Measurements from ENCODE around the gene SDHAF2. TPM values are rescaled to one million over a fixed set of nuclear protein-coding genes. Genes with fewer than 3 reads are reported as not detected.

The SDHAF2 gene
- total and polyA plus RNA-seq, 2 experiments from 2014 or later = 47.8 to 74.3 TPM

GRCh38 chr11:61494381-61494961 is 64.5 kb downstream of the SDHAF2 start:
- H3K9me3 ChIP-seq (ENCODE audit: low read depth) = no peaks in the 10 kb centered on the region
- WGBS (ENCODE audit: low lambda C conversion rate, missing lambda C conversion rate) = 73% methylated on average over 9 of the region's 9 CpGs
- no peak overlapping the region for H2AFZ ChIP-seq
- H3K4me1 ChIP-seq (ENCODE audit: insufficient read depth) = peaks cover 11% of the 10 kb centered on the region
- H3K36me3 ChIP-seq (replicated peaks; ENCODE audit: insufficient read depth, low read depth) = no peaks in the 10 kb centered on the region
- H3K27me3 ChIP-seq = no peaks in the 10 kb centered on the region
- no peak overlapping the region for H3K4me3 ChIP-seq
- TF ChIP-seq EZH2phosphoT487 (IDR thresholded peaks at IDR 0.05; ENCODE audit: low read depth, severe bottlenecking, unreplicated experiment) = no peak
- no peak overlapping the region for H3K27ac ChIP-seq
- H3K79me2 ChIP-seq = no peaks in the 10 kb centered on the region
- H4K20me1 ChIP-seq (ENCODE audit: insufficient read depth, poor library complexity, severe bottlenecking) = no peaks in the 10 kb centered on the region
- no peak for DNase-seq (ENCODE audit: low spot score)
- H3K9me2 ChIP-seq (replicated peaks; ENCODE audit: insufficient read depth) = no peaks in the 10 kb centered on the region
- no peak overlapping the region for H3K4me2 ChIP-seq

- DNase-seq (ENCODE audit: low spot score) = no peak
- 84% methylated on average over 26 of the region's 26 CpGs for WGBS (ENCODE audit: low lambda C conversion rate, missing lambda C conversion rate)
- H2AFZ ChIP-seq = no peak overlapping the region
These were observed 66.1 kb downstream of the SDHAF2 start for GRCh38 chr11:61495801-61496601.

More at GRCh38 chr11:61495801-61496601, 66.1 kb downstream of the SDHAF2 start:
- Histone ChIP-seq H3K27me3 (no peaks in the 10 kb centered on the region), H4K20me1 (ENCODE audit: insufficient read depth, poor library complexity, severe bottlenecking) (no peaks in the 10 kb centered on the region), H3K36me3 (replicated peaks; ENCODE audit: insufficient read depth, low read depth) (no peaks in the 10 kb centered on the region), H3K4me3 (no peak overlapping the region), H3K79me2 (no peaks in the 10 kb centered on the region), H3K27ac (no peak overlapping the region), H3K9me2 (replicated peaks; ENCODE audit: insufficient read depth) (no peaks in the 10 kb centered on the region), H3K9me3 (ENCODE audit: low read depth) (no peaks in the 10 kb centered on the region), H3K4me1 (ENCODE audit: insufficient read depth) (no peaks in the 10 kb centered on the region), H3K4me2 (no peak overlapping the region)
- TF ChIP-seq EZH2 (IDR thresholded peaks at IDR 0.05; ENCODE audit: borderline replicate concordance) (no peak), EZH2phosphoT487 (IDR thresholded peaks at IDR 0.05; ENCODE audit: low read depth, severe bottlenecking, unreplicated experiment) (no peak), CTCF (IDR thresholded peaks at IDR 0.05; ENCODE audit: poor library complexity) (no peak)

Small RNA genes within 50 kb of the gene (small RNA-seq; reads per million reads assigned to genes)
- not detected for gene RN7SL23P

Other genes starting within 250 kb of the SDHAF2 start
- 0.27 and 0.48 TPM in 2 replicates for gene PGA3, start 226.6 kb upstream of the SDHAF2 start, total RNA-seq
- 0.39 and 1.4 TPM in 2 replicates for gene PGA3, start 226.6 kb upstream of the SDHAF2 start, polyA plus RNA-seq
- gene PGA4, start 207.8 kb upstream of the SDHAF2 start, total RNA-seq = 2.0 and 7.1 TPM in 2 replicates
- gene PGA4, start 207.8 kb upstream of the SDHAF2 start, polyA plus RNA-seq = 4.2 and 16.2 TPM in 2 replicates
- 0.77 and 1.5 TPM in 2 replicates for gene PGA5, start 188.9 kb upstream of the SDHAF2 start, total RNA-seq
- 1.8 and 2.7 TPM in 2 replicates for gene PGA5, start 188.9 kb upstream of the SDHAF2 start, polyA plus RNA-seq
- 6.7 and 7.8 TPM in 2 replicates for gene VWCE, start 134.8 kb upstream of the SDHAF2 start, total RNA-seq
- gene VWCE, start 134.8 kb upstream of the SDHAF2 start, polyA plus RNA-seq = 11.0 and 13.4 TPM in 2 replicates
- 207 and 215 TPM in 2 replicates for gene DDB1, start 97.0 kb upstream of the SDHAF2 start, total RNA-seq
- 166 and 177 TPM in 2 replicates for gene DDB1, start 97.0 kb upstream of the SDHAF2 start, polyA plus RNA-seq
- 41.5 and 42.3 TPM in 2 replicates for gene TKFC, start 96.9 kb upstream of the SDHAF2 start, total RNA-seq
- gene TKFC, start 96.9 kb upstream of the SDHAF2 start, polyA plus RNA-seq = 98.4 and 104 TPM in 2 replicates
- gene CYB561A3, start 68.2 kb upstream of the SDHAF2 start, total RNA-seq = 34.8 and 37.2 TPM in 2 replicates
- gene CYB561A3, start 68.2 kb upstream of the SDHAF2 start, polyA plus RNA-seq = 31.5 and 35.9 TPM in 2 replicates
- gene TMEM138, start 67.8 kb upstream of the SDHAF2 start, total RNA-seq = 26.4 and 32.8 TPM in 2 replicates
- gene TMEM138, start 67.8 kb upstream of the SDHAF2 start, polyA plus RNA-seq = 36.5 and 48.6 TPM in 2 replicates
- gene TMEM216, start 37.5 kb upstream of the SDHAF2 start, total RNA-seq = 26.9 and 28.7 TPM in 2 replicates
- gene TMEM216, start 37.5 kb upstream of the SDHAF2 start, polyA plus RNA-seq = 20.5 and 21.1 TPM in 2 replicates
- 29.7 and 39.6 TPM in 2 replicates for gene CPSF7, start 149 bp upstream of the SDHAF2 start, total RNA-seq
- 27.5 and 29.0 TPM in 2 replicates for gene CPSF7, start 149 bp upstream of the SDHAF2 start, polyA plus RNA-seq
- 0.20 and 0.43 TPM in 2 replicates for gene LRRC10B, start 78.6 kb downstream of the SDHAF2 start, total RNA-seq
- gene LRRC10B, start 78.6 kb downstream of the SDHAF2 start, polyA plus RNA-seq = 0.68 TPM in 1 of 2 replicates, not detected in the other
- 13.5 and 15.5 TPM in 2 replicates for gene SYT7, start 151.0 kb downstream of the SDHAF2 start, total RNA-seq
- gene SYT7, start 151.0 kb downstream of the SDHAF2 start, polyA plus RNA-seq = 8.7 and 11.3 TPM in 2 replicates

Data from hepatocyte (in vitro differentiated cells).